PFSK-1 (cell line): ENCODE results near the gene DNAH9.

Experiments used
- FOXP2 ChIP-seq: optimal IDR thresholded peaks from 2 replicates; pipeline ENCODE3; 2011; ENCODE audit warnings: borderline replicate concordance, control low read depth, inconsistent platforms; ENCODE audit not compliant: insufficient read depth; ENCODE audit errors: extremely low read length, extremely low read depth
- POLR2AphosphoS5 ChIP-seq: IDR thresholded peaks from 2 replicates; pipeline ENCODE4 v1.6.1; 2012; ENCODE audit warnings: low read depth, mild to moderate bottlenecking, control low read depth, low read length, moderate library complexity
- REST ChIP-seq, 2 experiments: IDR thresholded peaks; 2 replicates each; pipeline versions ENCODE4 v1.6.1 to v1.8.0; 2011 to 2012; ENCODE audit warnings: low read depth in 2 of 2, low read length in 2 of 2, control low read depth in 1 of 2, inconsistent platforms in 1 of 2, mild to moderate bottlenecking in 1 of 2, moderate library complexity in 1 of 2; ENCODE audit not compliant: insufficient read depth in 1 of 2
- SIN3A ChIP-seq: IDR thresholded peaks from 2 replicates; pipeline ENCODE4 v1.6.1; 2012; ENCODE audit warnings: mild to moderate bottlenecking, low read length, moderate library complexity, borderline replicate concordance; ENCODE audit not compliant: insufficient read depth
- TAF1 ChIP-seq: IDR thresholded peaks from 2 replicates; pipeline ENCODE4 v1.6.1; 2012; ENCODE audit warnings: low read length, control low read depth, borderline replicate concordance; ENCODE audit not compliant: insufficient read depth

DNAH9 gene

GRCh38 chr17:11742886-11743285, 144.6 kb downstream of the DNAH9 start:
- TF ChIP-seq TAF1: no peak
- no peak for TF ChIP-seq SIN3A

- no peak for TF ChIP-seq SIN3A
- no peak for TF ChIP-seq POLR2AphosphoS5
- no peak for TF ChIP-seq FOXP2
- TF ChIP-seq REST (IDR thresholded peaks at IDR 0.05; ENCODE audit: insufficient read depth in 1 of 2, low read depth in 2 of 2, low read length in 2 of 2): no peak
- TF ChIP-seq TAF1: no peak
Measured at GRCh38 chr17:11744696-11745095, 146.4 kb downstream of the DNAH9 start.

- TF ChIP-seq REST (IDR thresholded peaks at IDR 0.05; ENCODE audit: insufficient read depth in 1 of 2, low read depth in 2 of 2, low read length in 2 of 2): no peak
- TF ChIP-seq POLR2AphosphoS5: no peak
Measured at GRCh38 chr17:11747441-11747840, 149.2 kb downstream of the DNAH9 start.

DNA sequence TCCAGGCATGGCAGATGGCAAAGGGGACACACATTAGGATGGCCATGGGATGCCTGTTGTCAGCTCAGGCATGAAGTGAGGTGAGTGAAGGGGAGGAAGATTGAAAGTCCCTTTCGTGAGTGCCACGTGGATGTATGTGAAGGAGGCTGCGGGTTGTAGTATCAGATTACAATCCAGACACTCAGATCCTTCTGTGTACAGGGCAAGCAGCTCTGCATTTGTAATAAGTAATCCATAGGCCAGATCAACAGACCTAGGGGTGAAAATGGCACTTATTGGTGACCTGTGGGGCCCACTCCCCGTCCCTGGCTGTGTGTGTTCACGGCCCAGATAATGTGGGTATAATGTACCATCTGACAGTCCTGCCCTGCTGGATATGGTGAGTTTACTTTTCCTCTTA, 159.5 kb downstream of the DNAH9 start:
- TF ChIP-seq REST (IDR thresholded peaks at IDR 0.05; ENCODE audit: insufficient read depth in 1 of 2, low read depth in 2 of 2, low read length in 2 of 2) (no peak), SIN3A (no peak), FOXP2 (no peak), POLR2AphosphoS5 (no peak), TAF1 (no peak)

DNA sequence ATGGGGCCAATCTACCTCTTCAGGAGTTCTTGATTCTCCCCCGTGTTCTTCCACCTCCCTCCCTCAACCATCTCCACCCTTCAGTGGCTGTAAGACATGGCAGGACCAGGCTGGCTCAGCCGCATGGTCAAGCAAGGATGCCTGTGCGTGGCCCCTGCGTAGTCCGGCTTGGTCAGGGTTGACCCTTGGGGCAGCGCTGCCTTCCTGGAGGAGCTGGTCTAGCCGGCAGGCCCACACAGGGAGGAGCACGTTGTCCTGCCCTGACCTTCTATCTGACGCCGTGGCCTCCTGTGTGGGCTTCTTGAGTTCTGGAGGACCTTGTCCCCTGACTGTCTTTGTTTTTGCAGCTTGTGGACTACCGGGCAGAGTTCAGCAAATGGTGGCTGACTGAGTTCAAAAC, 169.8 kb downstream of the DNAH9 start:
- TF ChIP-seq SIN3A (no peak), TAF1 (no peak), REST (IDR thresholded peaks at IDR 0.05; ENCODE audit: insufficient read depth in 1 of 2, low read depth in 2 of 2, low read length in 2 of 2) (no peak), FOXP2 (no peak), POLR2AphosphoS5 (no peak)
